NCI-H187 treated with DMSO at 0.1 percent for 48 hours (cell line): ENCODE data around the gene HPS4.
A peak's percentile ranks its signal among the peaks of the same experiment; 100 is the strongest.

Experiments
- DNase-seq: peaks from one replicate; lab custom pipeline; 2025; lab: John Stamatoyannopoulos, UW

The HPS4 gene

DNA sequence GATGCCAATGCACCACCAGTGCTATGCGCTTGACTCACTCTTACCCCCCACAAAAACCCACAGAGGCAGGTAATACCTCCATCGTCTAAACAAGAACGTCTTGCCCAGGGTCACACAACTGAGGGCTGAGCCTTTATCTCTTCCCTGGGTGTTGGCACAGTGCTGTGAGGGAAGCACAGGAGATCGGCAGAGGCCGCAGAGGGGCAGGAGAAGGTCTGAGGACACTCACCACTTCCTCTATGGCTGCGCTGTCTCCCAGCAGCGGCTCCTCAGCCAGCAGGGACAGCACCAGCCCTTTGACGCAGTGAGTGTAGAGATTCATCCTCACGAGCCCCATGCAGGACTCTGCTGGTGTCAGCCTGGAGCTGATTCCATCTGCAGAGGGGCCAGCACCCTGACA lies 19.9 kb downstream of the HPS4 start:
- DNase-seq, result no peak

DNA sequence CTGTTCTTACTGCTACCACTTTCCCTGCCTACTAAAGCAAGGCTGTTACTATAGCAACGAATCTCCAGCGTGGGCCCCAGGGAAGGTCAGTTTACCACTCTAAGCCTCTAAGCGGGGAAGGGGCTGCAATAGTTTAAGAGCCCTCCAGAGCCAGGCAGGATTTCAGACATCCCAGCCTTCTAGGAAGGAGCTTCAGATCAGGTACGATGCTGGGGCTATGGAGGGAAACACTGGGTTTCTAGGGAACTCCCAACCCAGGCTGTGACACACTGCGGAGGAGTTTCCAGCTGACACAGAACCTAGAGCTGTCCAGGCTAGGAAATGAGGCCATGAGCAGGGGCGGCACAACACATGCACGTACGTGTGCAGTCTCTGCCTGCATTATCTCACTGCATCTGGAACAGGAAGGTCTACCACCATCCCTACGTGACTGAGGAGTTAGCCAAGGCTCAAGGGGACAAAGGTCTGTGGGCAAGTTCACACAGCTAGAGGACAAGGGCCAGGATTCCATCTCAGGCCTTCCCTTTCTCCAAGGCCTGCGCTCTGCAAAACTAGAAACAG lies 20.4 kb downstream of the HPS4 start:
- DNase-seq, result no peak

DNA sequence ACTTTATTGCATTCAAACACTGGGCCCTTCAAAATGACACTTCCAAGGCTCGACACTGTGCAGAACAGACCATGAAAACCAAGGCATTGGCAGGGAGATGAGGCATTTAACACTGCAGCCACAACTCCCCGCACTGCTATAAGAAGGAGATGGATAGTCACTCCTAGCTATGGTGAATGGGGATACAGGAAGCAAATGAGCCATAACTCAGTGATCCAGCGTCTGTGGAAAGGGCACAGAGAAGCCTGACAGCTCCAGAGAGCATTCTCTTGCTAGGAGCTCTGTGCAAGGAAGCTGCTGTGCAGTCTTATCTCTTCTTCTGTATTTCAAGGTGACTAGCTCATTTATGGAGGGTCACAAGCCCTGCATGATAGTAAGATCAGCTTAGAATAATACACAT lies 20.9 kb downstream of the HPS4 start:
- no peak for DNase-seq

- no peak for DNase-seq
These were observed 21.5 kb downstream of the HPS4 start for GRCh38 chr22:26462051-26462450.

DNA sequence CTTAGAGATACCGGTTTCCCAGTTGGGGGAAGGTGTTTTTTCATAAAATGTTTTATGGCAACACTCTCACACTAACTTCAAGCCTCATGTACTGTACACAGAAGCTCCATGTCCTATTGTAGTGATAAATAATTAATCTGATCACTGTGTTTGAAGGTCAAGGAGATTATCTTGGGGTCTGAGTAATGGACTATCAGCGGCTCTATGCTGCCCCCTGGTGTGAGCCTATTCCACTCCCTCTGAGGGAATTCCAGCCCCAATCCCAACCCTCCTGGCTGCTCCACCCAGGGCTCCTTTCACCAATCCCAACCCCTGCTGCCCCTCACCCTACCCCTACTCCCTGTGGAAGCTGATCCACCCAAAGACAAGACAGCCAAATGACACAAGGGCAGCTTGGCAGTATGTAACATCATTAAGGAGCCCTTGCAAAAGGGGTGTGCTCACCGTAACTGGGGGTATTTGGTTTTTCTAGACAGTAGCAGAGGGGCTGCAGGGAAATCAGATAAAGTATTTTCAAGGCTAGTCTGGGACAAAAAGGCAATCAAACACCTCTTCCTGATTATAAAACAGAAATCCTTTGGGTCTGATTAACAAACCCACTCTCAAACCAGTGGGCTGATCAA lies 22.3 kb downstream of the HPS4 start:
- no peak for DNase-seq

- no peak for DNase-seq
These were observed 23.4 kb downstream of the HPS4 start for GRCh38 chr22:26460202-26460601.

- DNase-seq, result no peak
These were observed 25.8 kb downstream of the HPS4 start for GRCh38 chr22:26457661-26458272.

DNA sequence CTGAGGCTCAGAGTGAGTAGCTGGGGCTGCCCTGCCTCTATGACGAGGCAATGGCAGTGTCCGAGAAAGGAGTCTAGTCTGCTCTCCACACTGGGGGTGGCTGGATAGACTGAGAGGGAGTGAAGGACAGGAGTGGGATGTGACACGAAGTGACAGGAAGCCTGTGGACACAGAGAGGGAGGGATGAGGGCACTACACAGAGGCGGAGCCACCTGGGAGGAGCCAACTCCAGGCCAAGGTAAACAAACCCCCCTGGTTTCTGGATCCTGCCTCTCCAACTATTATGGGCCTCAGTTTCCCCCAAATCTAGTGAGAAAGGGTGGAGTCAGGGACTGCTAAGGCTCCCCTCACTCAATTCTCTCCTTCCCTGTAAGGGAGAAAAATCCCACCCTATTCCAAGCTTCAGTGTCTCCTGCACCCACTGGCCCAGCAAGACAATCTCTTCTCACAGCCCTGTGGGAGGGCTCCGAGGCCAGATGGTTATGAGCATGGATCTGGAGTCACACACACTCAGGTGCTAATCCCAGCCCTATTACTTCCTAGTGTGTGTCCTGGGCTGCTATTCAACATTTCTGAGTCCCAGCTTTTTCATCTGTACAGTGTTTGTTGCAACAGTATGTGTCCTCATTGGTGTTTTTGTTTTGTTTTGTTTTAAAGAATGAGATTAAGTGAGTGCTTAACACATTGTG lies 29.6 kb downstream of the HPS4 start:
- DNase-seq, result no peak

GRCh38 chr22:26453216-26453615 lies 30.4 kb downstream of the HPS4 start:
- no peak for DNase-seq

GRCh38 chr22:26452236-26453016 lies 31.2 kb downstream of the HPS4 start:
- DNase-seq, result no peak

DNA sequence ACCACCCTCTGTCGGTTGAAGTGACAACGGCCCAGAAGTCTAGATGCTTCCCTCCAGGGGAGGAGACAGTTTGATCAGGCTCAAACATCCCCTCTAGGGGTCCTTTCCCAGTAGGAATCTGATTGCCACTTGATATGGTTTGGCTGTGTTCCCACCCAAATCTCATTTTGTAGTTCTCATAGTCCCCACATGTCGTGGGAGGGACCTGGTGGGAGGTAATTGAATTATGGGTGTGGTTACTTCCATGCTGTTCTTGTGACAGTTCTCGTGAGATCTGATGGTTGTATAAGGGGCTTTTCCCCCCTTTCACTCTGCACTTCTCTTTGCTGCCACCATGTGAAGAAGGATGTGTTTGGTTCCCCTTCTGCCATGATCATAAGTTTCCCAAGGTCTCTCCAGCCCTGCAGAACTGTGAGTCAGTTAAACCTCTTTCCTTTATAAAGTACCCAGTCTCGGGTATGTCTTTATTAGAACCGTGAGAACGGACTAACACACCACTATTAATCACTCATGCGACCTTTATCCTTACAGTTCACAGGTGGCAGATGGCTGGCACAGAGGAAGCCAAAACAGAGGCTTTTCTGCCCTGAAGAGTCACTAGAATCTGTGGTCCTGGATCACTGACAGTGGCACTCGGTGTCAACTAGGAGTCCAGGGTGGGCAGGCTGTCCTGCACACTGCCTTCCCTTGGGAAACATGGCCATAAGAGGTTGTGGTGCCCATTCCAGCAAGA lies 33.0 kb downstream of the HPS4 start:
- DNase-seq, result no peak

DNA sequence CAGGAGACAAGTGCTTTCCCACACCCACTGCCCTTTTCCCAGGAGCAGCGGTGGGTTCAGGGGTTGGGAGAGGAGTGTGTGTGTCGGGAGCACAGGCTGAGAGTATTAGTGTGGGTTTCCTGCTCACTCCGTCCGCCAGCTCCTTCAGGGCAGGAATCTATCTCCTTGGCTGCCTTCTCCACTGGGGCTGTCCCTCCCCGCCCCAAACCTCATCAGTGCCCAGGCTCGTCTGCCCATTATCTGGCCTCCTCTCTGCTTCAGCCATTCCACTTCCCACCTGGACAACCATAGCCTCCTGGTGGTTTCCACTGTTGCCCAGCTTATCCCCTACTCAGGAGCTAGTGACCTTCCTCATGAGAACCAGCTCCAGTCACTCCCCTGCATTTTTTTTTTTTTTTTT lies 34.6 kb downstream of the HPS4 start:
- DNase-seq, result no peak

DNA sequence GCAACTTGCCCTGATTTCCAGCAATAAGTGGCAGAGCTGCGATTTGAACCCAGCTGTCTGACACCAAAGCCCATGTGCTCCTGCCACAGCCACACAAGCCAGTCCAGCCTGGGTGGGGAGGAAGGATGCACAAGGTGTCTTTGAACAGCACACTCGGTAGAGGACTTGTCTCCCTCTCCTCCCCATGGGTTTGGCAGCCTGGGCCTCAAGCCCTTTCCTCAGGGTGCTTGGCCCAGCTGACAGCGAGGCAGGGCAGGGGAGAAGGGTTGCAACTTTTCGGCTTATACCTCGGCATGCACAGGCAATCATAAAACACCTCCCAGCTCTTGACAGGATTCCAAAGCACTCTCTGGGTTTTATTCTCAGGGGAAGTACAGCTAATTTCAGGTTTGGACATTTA lies 35.2 kb downstream of the HPS4 start:
- no peak for DNase-seq

- no peak for DNase-seq
These were observed 35.8 kb downstream of the HPS4 start for GRCh38 chr22:26447584-26448329.

DNA sequence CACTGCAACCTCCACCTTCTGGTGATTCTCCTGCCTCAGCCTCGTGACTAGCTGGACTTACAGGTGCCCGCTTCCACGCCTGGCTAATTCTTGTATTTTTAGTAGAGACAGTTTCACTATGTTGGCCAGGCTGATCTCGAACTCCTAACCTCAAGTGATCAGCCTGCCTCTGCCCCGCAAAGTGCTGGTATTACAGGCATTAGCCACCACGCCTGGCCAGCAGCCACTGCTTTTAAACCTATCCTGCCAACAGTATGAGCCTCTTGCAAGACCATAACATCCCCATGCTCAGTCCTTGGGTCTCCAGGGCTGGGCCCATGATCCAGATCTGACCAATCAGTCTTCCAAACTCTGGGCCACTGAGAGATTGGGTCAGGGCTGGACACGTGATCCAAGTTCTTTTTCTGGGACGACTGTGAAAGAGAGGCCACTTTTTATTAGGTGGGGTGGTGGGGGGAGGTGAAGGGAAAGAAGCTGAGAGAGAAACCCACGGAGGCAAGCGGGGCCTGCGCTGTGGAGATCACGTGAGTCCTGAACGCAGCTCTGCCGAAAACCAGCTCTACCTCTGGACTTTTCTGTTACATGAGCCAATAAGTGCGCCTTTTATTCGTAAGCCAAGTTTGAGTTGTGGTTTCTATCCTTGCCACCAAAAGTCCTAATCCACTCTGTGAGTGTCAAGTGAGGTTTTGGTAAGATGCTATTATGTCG lies 36.6 kb downstream of the HPS4 start:
- no peak for DNase-seq

DNA sequence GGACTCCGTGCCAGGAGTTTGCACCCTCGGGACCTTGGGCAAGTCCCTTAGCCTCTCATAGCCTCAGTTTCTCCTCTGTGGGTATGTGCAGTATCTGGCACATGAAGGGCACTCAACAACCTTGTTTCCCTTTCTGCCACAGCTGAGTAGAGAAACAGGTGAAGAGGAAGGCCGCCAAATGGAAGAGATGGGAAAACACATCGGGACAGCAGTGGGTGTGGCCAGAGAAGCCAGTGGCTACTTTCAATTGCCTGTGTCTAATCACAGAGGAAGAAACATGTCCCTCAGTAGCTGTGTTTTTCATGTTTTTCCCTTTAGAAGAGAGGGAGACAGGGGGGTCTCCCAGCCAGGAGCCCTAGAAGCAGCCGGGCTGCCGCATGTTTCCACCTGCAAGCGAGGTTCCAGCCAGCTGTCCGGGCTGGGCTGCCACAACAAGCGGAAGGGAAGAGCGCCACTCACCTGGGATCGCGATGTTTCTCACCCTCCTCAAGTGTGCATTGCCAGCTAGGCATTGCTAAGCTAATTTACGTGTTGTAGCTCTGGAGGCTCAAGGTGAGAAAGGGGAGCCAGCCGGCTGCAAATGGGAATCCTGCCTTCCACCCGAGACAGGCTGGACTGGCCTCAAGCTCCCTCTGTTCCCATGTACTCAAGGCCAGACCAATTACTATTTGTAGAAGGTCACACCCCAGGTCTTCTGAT lies 37.9 kb downstream of the HPS4 start:
- no peak for DNase-seq

GRCh38 chr22:26444777-26445176 lies 38.8 kb downstream of the HPS4 start:
- DNase-seq, result no peak

GRCh38 chr22:26443901-26444690 lies 39.5 kb downstream of the HPS4 start:
- DNase-seq, result peak; percentile 66
